GM13976 (cell line): Measurements from ENCODE around the gene COL4A1.

Source experiments
- DNase-seq: peaks from one replicate; pipeline ENCODE4 v3.0.0; 2012; ENCODE audit warnings: low spot score
- in situ Hi-C: fragments of 300-500 bp; cut with MboI; formaldehyde crosslinking; loops from one replicate; pipeline ENCODE4 v1.12.0; 2022; ENCODE audit warnings: low sequenced_read_pairs, mixed read lengths, inconsistent platforms; ENCODE audit not compliant: unreplicated experiment
- TF ChIP-seq, protein P1 (sequence below): IDR thresholded peaks from 2 replicates; pipeline ENCODE4 v1.5.1; 2012; ENCODE audit warnings: borderline replicate concordance, mild to moderate bottlenecking; ENCODE audit not compliant: insufficient read depth; ENCODE audit errors: extremely low read depth, missing control alignments, control extremely low read depth

Gene COL4A1

DNA sequence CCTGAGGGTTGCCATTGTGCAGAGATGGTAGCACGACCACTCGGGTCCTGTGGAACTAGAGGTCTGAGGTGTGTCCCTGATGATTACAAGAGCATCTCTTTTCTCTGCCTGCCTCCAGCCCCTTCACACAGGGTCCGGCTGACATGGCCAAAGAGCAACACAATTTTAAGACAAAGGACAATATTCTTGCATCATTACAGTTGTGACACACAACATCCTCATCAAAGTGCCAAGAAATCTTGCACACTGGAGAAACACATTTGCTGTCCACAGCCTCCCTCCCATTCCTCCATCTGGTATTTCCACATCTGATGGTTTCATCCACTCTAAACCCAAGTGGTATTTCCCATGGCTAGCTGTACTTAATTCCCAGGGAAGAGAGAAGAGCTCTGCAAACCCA lies 12.8 kb downstream of the COL4A1 start:
- DNase-seq = no peak
- in situ Hi-C loops = no loop called here

DNA sequence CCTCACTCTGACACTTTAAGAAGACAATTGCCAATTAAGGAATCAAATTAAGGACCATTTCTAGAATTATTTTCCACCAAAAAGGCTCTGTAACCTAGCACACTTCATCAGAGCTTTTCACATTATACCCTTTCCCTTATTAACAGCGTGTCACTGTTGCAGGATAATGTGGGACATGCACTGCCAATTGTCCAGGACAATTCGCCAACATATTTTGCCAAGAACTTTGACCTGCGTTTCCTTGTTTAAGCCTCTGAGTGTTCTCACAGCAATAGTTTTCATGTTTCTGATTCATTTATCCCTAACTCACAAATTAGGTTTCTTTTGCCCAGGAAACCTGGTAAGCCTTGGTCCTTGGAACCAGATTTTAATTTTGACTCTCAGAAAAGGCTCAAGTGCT lies 13.3 kb downstream of the COL4A1 start:
- in situ Hi-C loops = no loop called here

More for the DNA sequence above, 12.8 kb downstream of the COL4A1 start:
- TF ChIP-seq, protein P1, sequence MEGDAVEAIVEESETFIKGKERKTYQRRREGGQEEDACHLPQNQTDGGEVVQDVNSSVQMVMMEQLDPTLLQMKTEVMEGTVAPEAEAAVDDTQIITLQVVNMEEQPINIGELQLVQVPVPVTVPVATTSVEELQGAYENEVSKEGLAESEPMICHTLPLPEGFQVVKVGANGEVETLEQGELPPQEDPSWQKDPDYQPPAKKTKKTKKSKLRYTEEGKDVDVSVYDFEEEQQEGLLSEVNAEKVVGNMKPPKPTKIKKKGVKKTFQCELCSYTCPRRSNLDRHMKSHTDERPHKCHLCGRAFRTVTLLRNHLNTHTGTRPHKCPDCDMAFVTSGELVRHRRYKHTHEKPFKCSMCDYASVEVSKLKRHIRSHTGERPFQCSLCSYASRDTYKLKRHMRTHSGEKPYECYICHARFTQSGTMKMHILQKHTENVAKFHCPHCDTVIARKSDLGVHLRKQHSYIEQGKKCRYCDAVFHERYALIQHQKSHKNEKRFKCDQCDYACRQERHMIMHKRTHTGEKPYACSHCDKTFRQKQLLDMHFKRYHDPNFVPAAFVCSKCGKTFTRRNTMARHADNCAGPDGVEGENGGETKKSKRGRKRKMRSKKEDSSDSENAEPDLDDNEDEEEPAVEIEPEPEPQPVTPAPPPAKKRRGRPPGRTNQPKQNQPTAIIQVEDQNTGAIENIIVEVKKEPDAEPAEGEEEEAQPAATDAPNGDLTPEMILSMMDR = no peak

DNA sequence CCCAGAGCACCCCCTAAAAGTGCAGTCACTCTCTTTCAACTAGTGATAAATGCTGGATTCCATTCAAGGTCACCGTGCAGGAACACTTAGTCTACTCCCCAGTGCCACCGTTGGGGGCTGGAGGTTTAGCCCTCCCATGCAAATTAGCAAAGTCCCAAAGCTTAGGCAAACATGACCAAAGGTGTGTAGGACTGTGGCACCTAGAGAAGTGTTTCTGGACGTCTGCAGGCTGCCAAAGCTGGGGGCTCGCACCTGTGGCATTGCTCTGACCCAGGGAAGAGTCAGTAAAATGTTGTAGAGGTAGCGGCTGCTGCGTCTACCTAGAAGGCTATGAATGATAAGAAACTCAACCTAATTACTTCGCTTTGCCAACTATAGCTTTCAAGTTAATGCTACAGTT lies 13.9 kb downstream of the COL4A1 start:
- TF ChIP-seq, protein P1 = no peak
- in situ Hi-C loops = no loop called here
- no peak for DNase-seq

More for the DNA sequence above, 13.3 kb downstream of the COL4A1 start:
- TF ChIP-seq, protein P1 = no peak
- DNase-seq = no peak

DNA sequence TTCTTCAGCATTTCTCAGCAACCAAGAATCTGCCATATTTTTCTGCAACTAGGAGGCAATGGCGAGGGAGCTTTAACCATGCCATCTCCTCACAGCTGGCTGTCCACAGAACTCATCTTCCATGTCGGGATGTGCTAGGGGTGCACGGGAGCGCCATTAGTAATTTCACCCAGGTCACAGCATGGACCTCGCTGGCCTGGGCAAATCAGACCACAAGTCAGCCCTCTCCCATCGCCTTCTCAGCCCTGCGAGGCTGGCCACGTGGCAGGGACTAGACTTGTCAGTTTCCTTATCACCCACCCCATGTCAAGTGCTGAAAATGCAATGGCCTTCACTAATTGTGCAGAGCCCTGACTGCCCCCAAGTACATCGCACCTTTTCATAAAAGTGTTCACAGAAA lies 15.7 kb downstream of the COL4A1 start:
- in situ Hi-C loops = no loop called here
- DNase-seq = no peak
- TF ChIP-seq, protein P1 = no peak

DNA sequence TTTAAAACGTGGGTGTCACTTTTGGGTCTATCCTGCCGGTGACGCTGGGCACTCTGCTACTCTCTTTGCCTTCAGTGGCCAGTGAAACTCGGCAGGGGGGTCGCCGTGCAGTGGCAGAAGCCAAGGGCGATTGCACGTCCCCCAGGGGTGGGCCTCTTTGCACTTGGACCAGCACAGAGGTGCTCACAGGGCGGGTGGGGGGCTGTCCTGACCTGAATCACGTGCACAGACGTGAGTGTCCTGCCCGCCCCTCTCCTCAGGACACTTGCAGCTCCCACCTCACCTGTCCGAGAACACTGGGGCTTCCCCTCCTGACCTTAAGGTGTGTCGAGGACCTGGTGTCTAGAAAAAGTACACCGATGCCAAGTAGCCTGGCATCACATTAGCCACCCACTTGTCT lies 16.1 kb downstream of the COL4A1 start:
- DNase-seq = no peak
- in situ Hi-C loops = no loop called here

DNA sequence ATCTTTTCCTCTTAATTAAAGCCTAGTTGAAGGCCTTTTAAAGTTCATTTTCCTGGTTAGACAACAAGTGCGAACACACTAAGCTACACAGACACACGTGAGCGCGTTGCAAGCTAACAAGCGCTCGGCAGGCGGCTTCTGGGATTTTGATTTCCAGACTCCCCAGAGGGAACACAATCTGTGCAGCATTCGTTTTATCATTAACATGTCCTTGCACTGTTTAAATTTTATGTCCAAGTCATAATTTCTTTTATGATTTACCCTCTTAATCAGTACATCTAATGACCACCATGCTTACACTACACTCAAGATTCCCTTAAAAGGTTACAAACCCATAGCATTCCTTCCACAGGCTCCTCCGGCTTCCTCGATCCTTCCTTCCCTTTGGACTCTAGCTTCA lies 16.8 kb downstream of the COL4A1 start:
- TF ChIP-seq, protein P1 = no peak
- in situ Hi-C loops = no loop called here

More for the DNA sequence above, 16.1 kb downstream of the COL4A1 start:
- TF ChIP-seq, protein P1 = no peak

DNA sequence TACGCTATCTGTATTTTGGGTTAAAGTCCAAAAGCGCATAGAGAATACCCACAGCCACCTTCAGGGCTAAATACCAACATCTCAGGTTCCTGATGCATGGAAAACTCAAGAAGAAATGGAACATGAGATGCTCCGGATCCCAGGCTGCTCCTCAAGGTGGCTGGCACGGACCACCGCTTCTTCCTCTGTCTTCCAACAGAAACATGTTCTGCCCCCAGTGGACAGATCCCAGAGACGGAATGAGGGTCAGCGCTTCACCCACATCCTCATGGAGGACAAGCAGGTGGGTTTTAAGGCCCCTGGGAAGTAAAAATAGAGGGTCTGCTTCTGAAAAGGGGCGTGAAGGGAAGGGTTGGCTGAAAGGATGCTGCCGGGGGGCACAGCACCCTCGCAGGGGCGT lies 17.3 kb downstream of the COL4A1 start:
- in situ Hi-C loops = no loop called here
- TF ChIP-seq, protein P1 = no peak
- no peak for DNase-seq

More for the DNA sequence above, 16.8 kb downstream of the COL4A1 start:
- no peak for DNase-seq
